OCI-LY1 (cell line): ENCODE results near the gene MAS1.

Experiments
- CTCF ChIP-seq: fragments of 200-600 bp; sonication (generic), shearing (Covaris generic); IDR thresholded peaks from 2 replicates; pipeline ENCODE4 v1.5.1; 2017; ENCODE audit warnings: mild to moderate bottlenecking, antibody characterized with exemption, low read length, moderate library complexity, mixed read lengths
- EZH2 ChIP-seq: fragments of 200-600 bp; sonication (generic), shearing (Covaris generic); IDR thresholded peaks from 2 replicates; pipeline ENCODE4 v1.8.0; 2017; ENCODE audit warnings: borderline replicate concordance, mixed run types, mild to moderate bottlenecking, antibody characterized with exemption, low read length, moderate library complexity, mixed read lengths

GRCh38 chr6:159874435-159874834, 16.4 kb upstream of the MAS1 start:
- TF ChIP-seq CTCF (no peak), EZH2 (no peak)
